ENCODE data around the gene CCM2.

Gene CCM2

DNA sequence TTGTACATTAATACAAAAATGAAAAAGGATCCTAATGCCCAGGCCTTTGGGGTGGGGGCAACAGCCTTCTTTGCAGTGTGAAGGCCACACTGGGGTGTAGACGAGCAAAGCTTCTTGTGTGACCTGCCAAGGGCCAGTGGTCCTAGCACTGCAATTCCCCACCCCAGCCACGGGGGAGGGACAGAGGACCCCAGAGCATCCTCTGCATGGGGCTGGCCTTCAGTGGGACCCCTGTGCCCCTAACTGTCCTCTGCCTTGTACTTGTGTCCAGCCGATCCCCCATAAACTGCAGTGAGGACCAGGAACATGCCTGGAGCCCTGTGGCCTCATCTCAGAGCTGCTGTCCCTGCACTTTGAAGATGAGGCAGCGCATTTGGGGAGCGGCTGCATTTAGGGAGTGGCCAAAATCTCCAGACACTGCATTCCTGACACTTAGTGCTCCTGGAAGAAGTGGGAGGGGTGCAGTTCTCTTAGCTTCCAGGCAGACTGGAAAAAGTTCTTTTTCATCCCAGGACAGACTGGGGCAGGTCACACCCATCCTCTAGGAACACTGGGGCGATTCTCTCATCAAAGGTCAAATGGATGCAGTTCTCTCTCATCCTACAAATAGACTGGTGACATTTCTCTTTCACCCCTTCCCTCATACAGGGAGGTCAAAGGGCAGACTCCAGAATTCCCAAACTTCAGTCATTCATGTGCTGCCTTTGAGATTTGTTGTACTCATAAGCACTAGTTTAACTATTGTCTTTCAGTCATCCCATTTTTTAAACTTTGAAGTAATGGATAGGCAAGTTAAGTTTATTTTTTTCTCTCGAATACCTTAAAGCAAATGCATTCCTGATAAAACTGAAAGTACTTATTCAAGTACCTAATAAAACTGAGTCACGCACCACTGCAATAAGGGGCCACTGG, 20.3 kb upstream of the CCM2 start:
- no peak for DNase-seq (ENCODE audit: low spot score in 2 of 2)
- Mint-ChIP-seq H3K36me3 (ENCODE audit: insufficient read depth) (peaks cover 63% of the 10 kb centered on the region), H3K27me3 (no peaks in the 10 kb centered on the region), H3K4me1 (peaks cover 72% of the 10 kb centered on the region), H3K27ac (ENCODE audit: low read depth) (peak overlapping the region; percentile 98), H3K4me3 (peak overlapping the region; percentile 98), H3K9me3 (no peaks in the 10 kb centered on the region)
- ATAC-seq (replicated peaks; ENCODE audit: extremely low read depth, poor library complexity, severe bottlenecking), result no peak

DNA sequence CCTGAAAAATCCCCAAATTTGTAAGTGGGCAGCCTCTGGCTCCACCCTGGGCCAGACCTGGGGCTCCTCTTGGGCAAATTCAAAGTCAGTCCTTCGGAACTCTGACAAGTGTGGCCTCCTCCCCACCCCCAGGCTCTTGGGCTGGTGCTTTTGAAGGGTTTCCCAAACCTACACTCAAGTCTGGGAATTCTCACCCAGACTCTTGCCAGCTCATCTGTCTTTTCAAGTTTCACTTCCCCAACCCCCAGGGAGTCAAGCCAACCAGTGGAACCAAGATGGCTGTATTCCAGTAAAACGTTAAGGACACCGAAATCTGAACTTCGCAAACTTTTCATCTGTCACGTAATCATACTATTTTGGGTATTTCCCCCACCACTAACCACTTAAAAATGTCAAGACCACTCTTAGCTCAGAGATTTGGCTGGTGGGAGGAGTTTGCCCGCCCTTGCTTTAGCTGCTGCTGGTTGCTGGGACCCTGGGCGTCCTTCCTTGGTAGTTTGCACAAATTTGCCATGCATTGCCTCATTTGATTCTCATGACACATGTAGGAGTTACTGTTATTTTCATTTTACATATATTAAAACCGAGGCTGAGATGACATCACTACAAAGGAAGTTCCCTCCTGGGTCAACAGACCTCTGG, 19.5 kb upstream of the CCM2 start:
- peaks cover 76% of the 10 kb centered on the region for H3K4me1 Mint-ChIP-seq
- ATAC-seq (replicated peaks; ENCODE audit: extremely low read depth, poor library complexity, severe bottlenecking), result peak; percentile 47
- H3K9me3 Mint-ChIP-seq, result no peaks in the 10 kb centered on the region
- peak overlapping the region; percentile 98 for H3K27ac Mint-ChIP-seq (ENCODE audit: low read depth)
- H3K27me3 Mint-ChIP-seq, result no peaks in the 10 kb centered on the region
- peak in 1 of 2 donors; percentile 77 for DNase-seq (ENCODE audit: low spot score in 2 of 2)
- H3K4me3 Mint-ChIP-seq, result peak overlapping the region; percentile 98
- H3K36me3 Mint-ChIP-seq (ENCODE audit: insufficient read depth), result peaks cover 62% of the 10 kb centered on the region

DNA sequence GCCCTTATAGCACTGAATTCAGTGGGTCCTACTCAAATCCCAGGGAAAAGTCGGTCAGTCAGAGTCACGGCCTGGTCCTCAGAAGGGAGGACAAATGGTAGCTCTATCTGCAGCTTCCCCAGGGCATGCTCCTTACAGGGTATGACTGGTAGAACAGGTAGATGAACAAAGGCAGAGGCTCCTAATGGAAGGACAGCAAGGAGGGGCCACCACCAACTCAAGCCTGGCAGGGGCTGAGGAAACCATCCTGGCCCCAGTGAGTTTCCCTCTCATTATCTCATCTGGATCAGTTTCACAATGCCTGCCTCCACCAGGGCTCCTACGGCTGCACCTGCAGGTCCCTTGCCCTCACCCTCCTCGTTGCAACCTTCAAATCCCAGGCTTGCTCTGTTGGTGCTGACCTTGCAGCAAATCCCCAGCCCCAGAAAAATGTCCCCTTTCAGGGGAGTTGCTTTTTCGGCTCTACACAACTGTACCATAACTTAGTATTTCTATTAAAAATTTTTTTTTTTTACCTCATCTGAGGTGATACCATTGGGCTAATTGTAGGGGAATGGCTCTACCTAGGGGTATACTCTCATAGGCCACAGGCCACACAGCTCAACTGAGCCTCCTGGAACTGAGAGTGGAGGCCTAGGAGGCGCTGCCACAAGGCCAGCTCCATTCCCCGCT, 18.8 kb upstream of the CCM2 start:
- peak overlapping the region; percentile 98 for H3K27ac Mint-ChIP-seq (ENCODE audit: low read depth)
- H3K4me3 Mint-ChIP-seq, result peak overlapping the region; percentile 98
- H3K27me3 Mint-ChIP-seq, result no peaks in the 10 kb centered on the region
- peaks cover 59% of the 10 kb centered on the region for H3K36me3 Mint-ChIP-seq (ENCODE audit: insufficient read depth)
- H3K4me1 Mint-ChIP-seq, result peaks cover 80% of the 10 kb centered on the region
- ATAC-seq (replicated peaks; ENCODE audit: extremely low read depth, poor library complexity, severe bottlenecking) (no peak), DNase-seq (ENCODE audit: low spot score in 2 of 2) (no peak)
- no peaks in the 10 kb centered on the region for H3K9me3 Mint-ChIP-seq

GRCh38 chr7:44982535-44982923, 17.5 kb upstream of the CCM2 start:
- no peak overlapping the region for H3K4me3 Mint-ChIP-seq
- ATAC-seq (replicated peaks; ENCODE audit: extremely low read depth, poor library complexity, severe bottlenecking), result no peak
- no peaks in the 10 kb centered on the region for H3K9me3 Mint-ChIP-seq
- H3K4me1 Mint-ChIP-seq, result peaks cover 77% of the 10 kb centered on the region
- peaks cover 58% of the 10 kb centered on the region for H3K36me3 Mint-ChIP-seq (ENCODE audit: insufficient read depth)
- peak overlapping the region; percentile 32 for H3K27ac Mint-ChIP-seq (ENCODE audit: low read depth)
- H3K27me3 Mint-ChIP-seq, result no peaks in the 10 kb centered on the region
- no peak for DNase-seq (ENCODE audit: low spot score in 2 of 2)

DNA sequence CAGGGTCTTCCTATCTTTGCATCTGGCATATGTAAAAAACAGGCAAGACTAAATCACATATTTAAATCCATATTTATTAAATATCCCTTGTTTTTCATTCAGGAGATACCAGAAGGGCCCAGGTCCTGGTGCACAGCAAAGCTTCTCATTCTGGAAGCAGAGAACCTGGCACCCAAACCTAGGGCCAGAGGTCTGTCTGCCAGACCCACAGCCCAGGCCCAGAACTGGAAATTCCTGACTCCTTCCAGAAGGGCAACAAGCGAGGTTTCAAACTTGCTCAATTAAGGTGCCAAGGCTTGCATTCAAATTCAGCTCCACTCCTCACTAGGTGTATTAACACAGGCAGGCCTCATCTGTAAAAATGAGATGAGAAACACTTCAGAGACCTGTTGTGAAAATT, 17.0 kb upstream of the CCM2 start:
- DNase-seq (ENCODE audit: low spot score in 2 of 2) (no peak), ATAC-seq (replicated peaks; ENCODE audit: extremely low read depth, poor library complexity, severe bottlenecking) (no peak)
- Mint-ChIP-seq H3K27me3 (no peaks in the 10 kb centered on the region), H3K27ac (ENCODE audit: low read depth) (peak overlapping the region; percentile 64), H3K9me3 (no peaks in the 10 kb centered on the region), H3K4me3 (peak overlapping the region; percentile 29), H3K4me1 (peaks cover 77% of the 10 kb centered on the region), H3K36me3 (ENCODE audit: insufficient read depth) (peaks cover 56% of the 10 kb centered on the region)

GRCh38 chr7:44983742-44984477, 16.1 kb upstream of the CCM2 start:
- Mint-ChIP-seq H3K9me3 (no peaks in the 10 kb centered on the region), H3K27me3 (no peaks in the 10 kb centered on the region), H3K27ac (ENCODE audit: low read depth) (peak overlapping the region; percentile 97), H3K4me3 (peak overlapping the region; percentile 94), H3K4me1 (peaks cover 68% of the 10 kb centered on the region), H3K36me3 (ENCODE audit: insufficient read depth) (peaks cover 50% of the 10 kb centered on the region)
- ATAC-seq (replicated peaks; ENCODE audit: extremely low read depth, poor library complexity, severe bottlenecking) (no peak), DNase-seq (ENCODE audit: low spot score in 2 of 2) (no peak)

- Mint-ChIP-seq H3K4me3 (peak overlapping the region; percentile 94), H3K4me1 (peaks cover 63% of the 10 kb centered on the region), H3K36me3 (ENCODE audit: insufficient read depth) (peaks cover 48% of the 10 kb centered on the region), H3K9me3 (no peaks in the 10 kb centered on the region), H3K27ac (ENCODE audit: low read depth) (peak overlapping the region; percentile 97), H3K27me3 (no peaks in the 10 kb centered on the region)
- DNase-seq (ENCODE audit: low spot score in 2 of 2) (no peak), ATAC-seq (replicated peaks; ENCODE audit: extremely low read depth, poor library complexity, severe bottlenecking) (no peak)
Observed at GRCh38 chr7:44984478-44984758, 15.6 kb upstream of the CCM2 start.

- Mint-ChIP-seq H3K27ac (ENCODE audit: low read depth) (peak overlapping the region; percentile 97), H3K4me1 (peaks cover 59% of the 10 kb centered on the region), H3K9me3 (no peaks in the 10 kb centered on the region), H3K27me3 (no peaks in the 10 kb centered on the region), H3K36me3 (ENCODE audit: insufficient read depth) (peaks cover 48% of the 10 kb centered on the region), H3K4me3 (peak overlapping the region; percentile 94)
- ATAC-seq (replicated peaks; ENCODE audit: extremely low read depth, poor library complexity, severe bottlenecking) (no peak), DNase-seq (ENCODE audit: low spot score in 2 of 2) (no peak)
Observed at GRCh38 chr7:44985033-44985695, 14.8 kb upstream of the CCM2 start.

GRCh38 chr7:44985900-44986217, 14.1 kb upstream of the CCM2 start:
- peak; percentile 20 for ATAC-seq (replicated peaks; ENCODE audit: extremely low read depth, poor library complexity, severe bottlenecking)
- no peaks in the 10 kb centered on the region for H3K27me3 Mint-ChIP-seq
- H3K9me3 Mint-ChIP-seq, result no peaks in the 10 kb centered on the region
- peaks cover 52% of the 10 kb centered on the region for H3K4me1 Mint-ChIP-seq
- H3K4me3 Mint-ChIP-seq, result peak overlapping the region; percentile 94
- DNase-seq (ENCODE audit: low spot score in 2 of 2), result no peak
- peak overlapping the region; percentile 97 for H3K27ac Mint-ChIP-seq (ENCODE audit: low read depth)
- H3K36me3 Mint-ChIP-seq (ENCODE audit: insufficient read depth), result peaks cover 45% of the 10 kb centered on the region

DNA sequence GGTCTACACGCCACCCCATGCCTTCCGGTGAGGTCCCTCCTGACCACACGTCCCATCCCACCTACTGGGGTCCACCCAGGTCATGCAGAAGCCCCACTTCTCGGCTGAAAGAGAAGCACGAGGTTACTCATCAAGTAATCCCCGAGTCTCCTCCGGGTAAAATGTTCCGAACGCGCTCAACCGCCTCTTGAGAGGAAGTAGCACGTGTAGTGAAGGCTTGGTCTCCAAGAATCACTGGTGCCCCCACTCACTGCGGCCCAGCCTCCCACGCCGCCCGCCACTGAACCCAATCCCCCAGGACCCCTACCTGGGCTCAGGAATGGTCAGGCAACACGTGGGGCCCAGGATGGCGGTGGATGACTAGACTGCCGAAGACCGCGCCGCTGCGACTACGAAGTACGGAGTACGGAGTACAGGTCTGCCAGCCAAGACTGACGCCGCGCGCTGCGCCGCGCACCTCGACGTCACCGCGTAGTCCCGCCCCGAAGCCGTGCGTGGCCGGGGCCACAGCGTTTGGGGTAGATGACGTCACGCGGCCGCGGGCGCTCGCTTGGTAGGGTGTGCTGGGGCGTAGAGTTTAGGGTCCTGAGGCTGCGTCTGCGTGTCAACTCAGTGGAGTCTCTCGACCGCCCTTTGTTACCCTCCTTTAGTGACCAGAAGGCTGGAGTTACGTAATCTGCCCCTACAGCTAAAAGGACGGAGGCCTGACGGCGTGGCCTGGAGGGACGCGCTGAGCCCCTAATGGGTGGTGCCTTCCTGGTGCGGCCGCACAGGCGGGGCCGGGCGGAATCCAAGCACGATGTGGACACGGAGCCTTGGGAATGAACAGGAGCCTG, 13.6 kb upstream of the CCM2 start:
- ATAC-seq (replicated peaks; ENCODE audit: extremely low read depth, poor library complexity, severe bottlenecking) (peak; percentile 98), DNase-seq (ENCODE audit: low spot score in 2 of 2) (peak; percentile 90 to 94)
- peaks cover 41% of the 10 kb centered on the region for H3K36me3 Mint-ChIP-seq (ENCODE audit: insufficient read depth)
- H3K9me3 Mint-ChIP-seq, result no peaks in the 10 kb centered on the region
- H3K4me1 Mint-ChIP-seq, result peaks cover 46% of the 10 kb centered on the region
- peak overlapping the region; percentile 97 for H3K27ac Mint-ChIP-seq (ENCODE audit: low read depth)
- no peaks in the 10 kb centered on the region for H3K27me3 Mint-ChIP-seq
- peak overlapping the region; percentile 94 for H3K4me3 Mint-ChIP-seq

DNA sequence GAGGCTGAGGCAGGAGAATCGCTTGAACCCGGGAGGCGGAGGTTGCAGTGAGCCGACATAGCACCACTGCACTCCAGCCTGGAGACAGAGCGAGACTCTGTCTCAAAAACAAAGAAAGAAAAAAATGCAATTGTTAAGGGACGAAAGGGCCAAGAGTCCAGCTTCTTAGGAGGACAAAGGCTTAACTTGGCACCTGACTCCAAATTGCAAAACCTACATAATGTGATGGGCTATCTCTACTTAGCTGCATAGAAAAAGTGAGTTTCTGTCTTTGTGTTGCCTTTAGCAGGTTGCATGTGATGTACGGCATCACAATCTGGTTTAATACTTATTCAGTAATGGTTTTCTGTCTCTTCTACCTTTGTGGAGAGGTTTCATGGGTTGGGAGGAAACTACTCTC, 12.5 kb upstream of the CCM2 start:
- Mint-ChIP-seq H3K4me3 (peak overlapping the region; percentile 94), H3K4me1 (peaks cover 43% of the 10 kb centered on the region), H3K27ac (ENCODE audit: low read depth) (no peak overlapping the region), H3K27me3 (no peaks in the 10 kb centered on the region), H3K36me3 (ENCODE audit: insufficient read depth) (peaks cover 34% of the 10 kb centered on the region), H3K9me3 (no peaks in the 10 kb centered on the region)
- DNase-seq (ENCODE audit: low spot score in 2 of 2) (no peak), ATAC-seq (replicated peaks; ENCODE audit: extremely low read depth, poor library complexity, severe bottlenecking) (no peak)
